ENCODE data around the gene PID1.

PID1 gene

DNA sequence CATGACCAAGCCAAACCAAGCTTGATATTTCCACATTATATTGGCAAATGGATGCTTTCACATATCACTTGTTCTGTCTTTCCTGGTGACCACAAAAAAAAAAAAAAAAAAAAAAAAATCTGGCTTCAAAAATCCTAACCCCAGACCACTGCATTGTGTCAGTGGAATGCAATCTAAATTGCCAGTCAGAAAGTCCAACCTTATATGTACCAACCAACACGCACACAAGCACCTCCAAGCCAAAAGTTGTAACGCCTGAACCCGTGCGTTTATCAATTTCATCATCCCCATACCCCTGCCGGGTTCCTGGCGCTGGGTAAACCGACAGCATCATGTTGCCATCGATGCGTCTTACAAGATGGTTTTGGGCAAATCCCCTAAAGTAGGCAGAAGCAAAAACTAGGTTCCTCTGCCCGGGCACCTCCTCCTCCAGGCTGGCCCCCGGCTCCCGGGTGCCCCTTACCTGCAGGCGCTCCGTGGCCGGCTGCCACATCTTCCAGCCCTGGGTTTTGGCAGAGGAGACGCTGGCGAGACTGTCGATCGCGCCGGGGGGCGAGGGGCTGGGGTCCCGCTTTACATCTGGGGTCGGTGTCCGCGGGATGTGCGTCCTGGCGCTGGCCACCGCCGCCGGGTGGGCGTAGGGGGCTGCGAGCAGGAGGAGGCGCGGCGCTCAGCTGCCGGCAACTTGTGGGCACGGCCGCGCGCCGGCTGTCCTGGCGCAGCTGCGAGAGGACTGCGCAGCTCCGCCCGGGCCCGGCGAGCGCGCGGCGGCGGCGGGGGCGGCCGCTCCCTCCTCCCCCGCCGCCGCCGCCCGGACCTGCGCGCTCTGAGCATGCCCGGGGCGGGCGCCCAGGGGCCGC, at the start of gene PID1:
TSS of gene PID1 (minus strand) at position 737 of the 860 bp plus-strand sequence. CDS start at position 493, 244 bp downstream.
- Histone ChIP-seq H3K4me1 (ENCODE audit: insufficient read depth, insufficient read length) (peaks cover 3% of the 10 kb centered on the region), H3K36me3 (ENCODE audit: insufficient read depth, insufficient read length, low read length) (no peaks in the 10 kb centered on the region), H3K9me3 (ENCODE audit: insufficient read depth, low read length) (no peaks in the 10 kb centered on the region), H3K9ac (ENCODE audit: insufficient read length, low read depth) (peak within 1 kb of the TSS; percentile 82), H3K27me3 (ENCODE audit: insufficient read depth, insufficient read length) (peaks cover 38% of the 10 kb centered on the region), H3K4me3 (ENCODE audit: insufficient read length, low read depth) (peak within 1 kb of the TSS; percentile 56)
- TF ChIP-seq YY1 (IDR thresholded peaks at IDR 0.05; ENCODE audit: insufficient read depth, insufficient read length): no peak
- TF ChIP-seq SUZ12 (IDR thresholded peaks at IDR 0.05; ENCODE audit: extremely low read depth, insufficient read depth, insufficient read length): no peak
- no peak for TF ChIP-seq ZNF274 (IDR thresholded peaks at IDR 0.05; ENCODE audit: low read depth, low read length)
- no peak for DNase-seq (ENCODE audit: low read depth, low spot score)

GRCh38 chr2:229319558-229319957, 48.5 kb upstream of the PID1 start:
- Histone ChIP-seq H3K4me1 (ENCODE audit: insufficient read depth, insufficient read length) (no peaks in the 10 kb centered on the region), H3K9me3 (ENCODE audit: insufficient read depth, low read length) (no peaks in the 10 kb centered on the region), H3K9ac (ENCODE audit: insufficient read length, low read depth) (no peak overlapping the region), H3K4me3 (ENCODE audit: insufficient read length, low read depth) (no peak overlapping the region), H3K36me3 (ENCODE audit: insufficient read depth, insufficient read length, low read length) (no peaks in the 10 kb centered on the region), H3K27me3 (ENCODE audit: insufficient read depth, insufficient read length) (no peaks in the 10 kb centered on the region)
- no peak for DNase-seq (ENCODE audit: low read depth, low spot score)
- TF ChIP-seq SUZ12 (IDR thresholded peaks at IDR 0.05; ENCODE audit: extremely low read depth, insufficient read depth, insufficient read length): no peak
- no peak for TF ChIP-seq YY1 (IDR thresholded peaks at IDR 0.05; ENCODE audit: insufficient read depth, insufficient read length)
- TF ChIP-seq ZNF274 (IDR thresholded peaks at IDR 0.05; ENCODE audit: low read depth, low read length): no peak

DNA sequence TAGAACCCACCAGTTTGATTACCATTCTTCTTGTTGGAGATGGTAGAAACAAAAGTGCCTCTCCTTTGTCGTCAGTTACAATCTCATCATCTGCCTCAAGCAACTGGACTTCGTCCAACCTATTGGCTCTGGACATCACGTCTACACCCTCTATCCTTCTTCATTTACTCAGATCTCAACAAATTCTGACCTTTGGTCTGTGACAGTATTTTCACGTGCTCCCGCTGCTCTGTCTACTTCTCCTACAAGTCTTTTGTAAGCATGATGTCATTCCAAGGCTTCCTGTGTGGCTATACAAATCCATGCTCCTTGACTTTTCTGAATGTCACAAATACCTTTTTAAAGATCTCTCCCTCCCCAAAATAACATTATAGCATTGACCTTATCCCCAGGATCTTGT, 43.0 kb upstream of the PID1 start:
- DNase-seq (ENCODE audit: low read depth, low spot score): no peak
- no peak overlapping the region for H3K4me3 ChIP-seq (ENCODE audit: insufficient read length, low read depth)
- no peaks in the 10 kb centered on the region for H3K9me3 ChIP-seq (ENCODE audit: insufficient read depth, low read length)
- H3K36me3 ChIP-seq (ENCODE audit: insufficient read depth, insufficient read length, low read length): no peaks in the 10 kb centered on the region
- TF ChIP-seq ZNF274 (IDR thresholded peaks at IDR 0.05; ENCODE audit: low read depth, low read length) (no peak), SUZ12 (IDR thresholded peaks at IDR 0.05; ENCODE audit: extremely low read depth, insufficient read depth, insufficient read length) (no peak), YY1 (IDR thresholded peaks at IDR 0.05; ENCODE audit: insufficient read depth, insufficient read length) (no peak)
- no peak overlapping the region for H3K9ac ChIP-seq (ENCODE audit: insufficient read length, low read depth)
- H3K27me3 ChIP-seq (ENCODE audit: insufficient read depth, insufficient read length): no peaks in the 10 kb centered on the region
- no peaks in the 10 kb centered on the region for H3K4me1 ChIP-seq (ENCODE audit: insufficient read depth, insufficient read length)

DNA sequence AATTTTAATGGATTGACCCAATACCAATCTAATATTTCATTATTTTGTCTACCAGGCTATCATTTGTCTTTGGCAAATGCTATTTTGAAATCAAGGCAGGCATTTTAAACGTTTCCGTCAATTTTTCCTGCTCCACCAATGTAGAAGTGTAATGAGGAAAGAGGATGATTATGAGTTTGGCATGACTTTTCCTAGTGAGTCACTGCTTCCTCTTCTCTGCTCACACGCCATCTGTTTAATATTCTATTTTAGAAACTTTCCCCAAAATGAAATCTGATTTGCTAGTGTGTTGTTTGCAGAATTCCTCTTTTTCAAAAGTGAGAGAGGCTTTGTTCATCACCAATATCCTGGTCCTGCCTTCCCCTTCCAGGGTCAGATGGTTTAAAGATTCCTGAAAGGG, 42.5 kb upstream of the PID1 start:
- Histone ChIP-seq H3K27me3 (ENCODE audit: insufficient read depth, insufficient read length) (no peaks in the 10 kb centered on the region), H3K4me3 (ENCODE audit: insufficient read length, low read depth) (no peak overlapping the region), H3K9ac (ENCODE audit: insufficient read length, low read depth) (no peak overlapping the region), H3K36me3 (ENCODE audit: insufficient read depth, insufficient read length, low read length) (no peaks in the 10 kb centered on the region), H3K9me3 (ENCODE audit: insufficient read depth, low read length) (no peaks in the 10 kb centered on the region), H3K4me1 (ENCODE audit: insufficient read depth, insufficient read length) (no peaks in the 10 kb centered on the region)
- TF ChIP-seq SUZ12 (IDR thresholded peaks at IDR 0.05; ENCODE audit: extremely low read depth, insufficient read depth, insufficient read length) (no peak), ZNF274 (IDR thresholded peaks at IDR 0.05; ENCODE audit: low read depth, low read length) (no peak), YY1 (IDR thresholded peaks at IDR 0.05; ENCODE audit: insufficient read depth, insufficient read length) (no peak)
- DNase-seq (ENCODE audit: low read depth, low spot score): no peak

DNA sequence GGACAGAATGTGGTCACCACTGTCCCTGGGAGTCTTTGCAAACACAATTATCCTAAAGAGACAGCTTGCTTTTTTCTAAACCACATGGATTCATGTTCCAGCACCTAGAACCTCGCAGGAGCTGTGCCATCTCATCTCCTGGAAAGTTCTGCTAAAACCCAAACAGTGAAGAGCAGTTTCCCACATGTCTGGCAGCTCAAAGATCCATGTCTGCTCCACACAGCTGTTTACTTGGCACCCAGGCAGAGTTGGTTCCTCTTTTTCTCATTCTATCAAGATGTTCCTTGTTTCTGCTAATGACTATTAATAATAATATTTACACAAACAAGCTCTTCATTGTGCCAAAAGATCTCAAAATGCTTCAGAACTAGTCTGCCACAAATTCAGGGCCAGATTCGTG, 30.1 kb upstream of the PID1 start:
- TF ChIP-seq ZNF274 (IDR thresholded peaks at IDR 0.05; ENCODE audit: low read depth, low read length) (no peak), SUZ12 (IDR thresholded peaks at IDR 0.05; ENCODE audit: extremely low read depth, insufficient read depth, insufficient read length) (no peak), YY1 (IDR thresholded peaks at IDR 0.05; ENCODE audit: insufficient read depth, insufficient read length) (no peak)

GRCh38 chr2:229300790-229301189, 29.7 kb upstream of the PID1 start:
- no peaks in the 10 kb centered on the region for H3K36me3 ChIP-seq (ENCODE audit: insufficient read depth, insufficient read length, low read length)
- no peaks in the 10 kb centered on the region for H3K4me1 ChIP-seq (ENCODE audit: insufficient read depth, insufficient read length)
- no peak for DNase-seq (ENCODE audit: low read depth, low spot score)
- no peak for TF ChIP-seq YY1 (IDR thresholded peaks at IDR 0.05; ENCODE audit: insufficient read depth, insufficient read length)
- TF ChIP-seq ZNF274 (IDR thresholded peaks at IDR 0.05; ENCODE audit: low read depth, low read length): no peak
- TF ChIP-seq SUZ12 (IDR thresholded peaks at IDR 0.05; ENCODE audit: extremely low read depth, insufficient read depth, insufficient read length): no peak
- H3K4me3 ChIP-seq (ENCODE audit: insufficient read length, low read depth): no peak overlapping the region
- no peak overlapping the region for H3K9ac ChIP-seq (ENCODE audit: insufficient read length, low read depth)
- no peaks in the 10 kb centered on the region for H3K27me3 ChIP-seq (ENCODE audit: insufficient read depth, insufficient read length)
- H3K9me3 ChIP-seq (ENCODE audit: insufficient read depth, low read length): no peaks in the 10 kb centered on the region

More for the DNA sequence above, 30.1 kb upstream of the PID1 start:
- Histone ChIP-seq H3K36me3 (ENCODE audit: insufficient read depth, insufficient read length, low read length) (no peaks in the 10 kb centered on the region), H3K27me3 (ENCODE audit: insufficient read depth, insufficient read length) (no peaks in the 10 kb centered on the region), H3K4me3 (ENCODE audit: insufficient read length, low read depth) (no peak overlapping the region), H3K4me1 (ENCODE audit: insufficient read depth, insufficient read length) (no peaks in the 10 kb centered on the region), H3K9ac (ENCODE audit: insufficient read length, low read depth) (no peak overlapping the region), H3K9me3 (ENCODE audit: insufficient read depth, low read length) (no peaks in the 10 kb centered on the region)
- DNase-seq (ENCODE audit: low read depth, low spot score): no peak

GRCh38 chr2:229300371-229300770, 29.3 kb upstream of the PID1 start:
- TF ChIP-seq SUZ12 (IDR thresholded peaks at IDR 0.05; ENCODE audit: extremely low read depth, insufficient read depth, insufficient read length) (no peak), YY1 (IDR thresholded peaks at IDR 0.05; ENCODE audit: insufficient read depth, insufficient read length) (no peak), ZNF274 (IDR thresholded peaks at IDR 0.05; ENCODE audit: low read depth, low read length) (no peak)
- H3K36me3 ChIP-seq (ENCODE audit: insufficient read depth, insufficient read length, low read length): no peaks in the 10 kb centered on the region
- no peaks in the 10 kb centered on the region for H3K27me3 ChIP-seq (ENCODE audit: insufficient read depth, insufficient read length)
- no peaks in the 10 kb centered on the region for H3K4me1 ChIP-seq (ENCODE audit: insufficient read depth, insufficient read length)
- H3K9me3 ChIP-seq (ENCODE audit: insufficient read depth, low read length): no peaks in the 10 kb centered on the region
- DNase-seq (ENCODE audit: low read depth, low spot score): no peak
- H3K9ac ChIP-seq (ENCODE audit: insufficient read length, low read depth): no peak overlapping the region
- H3K4me3 ChIP-seq (ENCODE audit: insufficient read length, low read depth): no peak overlapping the region
